ENCODE results near the gene MMRN2. TPM values are rescaled to one million over a fixed set of nuclear protein-coding genes. Genes with fewer than 3 reads are reported as not detected.
"Not testable (repeated sequence)": the region's sequence is repeated elsewhere in the genome, so short reads cannot be mapped to it uniquely, and the experiment has no call there.

MMRN2 gene
- total RNA-seq (2021; fragmentation: NEBNext Ultra II Directional; extraction: Animal tissue kit (Norgen Biotek cat#: 25700)), result 1 to 10 TPM in 3 of 6 experiments, under 1 TPM in 3; 0.66 to 1.5 (median 1.2) TPM
- long read RNA-seq, result 0 reads

GRCh38 chr10:86957471-86958115 is at the start of gene MMRN2:
Gene MMRN2 (minus strand): TSS chr10:86957615. CDS start chr10:86957541, 74 bp downstream.
- peak within 1 kb of the TSS; percentile 49; the same call in 1 of the 2 replicates for H3K27ac Mint-ChIP-seq
- H3K4me1 Mint-ChIP-seq (ENCODE audit: low read depth), result peaks cover 45% of the 10 kb centered on the region
- no peak within 1 kb of the TSS for H3K4me3 Mint-ChIP-seq

GRCh38 chr10:87007124-87007523 is 49.7 kb upstream of the MMRN2 start:
- not testable (repeated sequence) for H3K27me3 Mint-ChIP-seq (ENCODE audit: insufficient read depth); H3K36me3 Mint-ChIP-seq (ENCODE audit: low read depth); H3K9me3 Mint-ChIP-seq; H3K27ac Mint-ChIP-seq; H3K4me3 Mint-ChIP-seq
- DNase-seq, result peak; percentile 28
- peaks cover 11% of the 10 kb centered on the region for H3K4me1 Mint-ChIP-seq (ENCODE audit: low read depth)

More at GRCh38 chr10:86957471-86958115, at the start of gene MMRN2:
- peaks cover 4% of the 10 kb centered on the region for H3K9me3 Mint-ChIP-seq
- no peak for DNase-seq
- H3K36me3 Mint-ChIP-seq (ENCODE audit: low read depth), result peaks cover 4% of the 10 kb centered on the region; the same call in 1 of the 2 replicates
- H3K27me3 Mint-ChIP-seq (ENCODE audit: insufficient read depth), result no peaks in the 10 kb centered on the region; the same call in 1 of the 2 replicates
- no peak for TF ChIP-seq CTCF (IDR thresholded peaks at IDR 0.05)

- Mint-ChIP-seq H3K36me3 (ENCODE audit: low read depth) (no peaks in the 10 kb centered on the region), H3K27me3 (ENCODE audit: insufficient read depth) (peaks cover 1% of the 10 kb centered on the region; the same call in 1 of the 2 replicates), H3K27ac (no peak overlapping the region), H3K4me3 (no peak overlapping the region), H3K9me3 (no peaks in the 10 kb centered on the region), H3K4me1 (ENCODE audit: low read depth) (peaks cover 11% of the 10 kb centered on the region)
- DNase-seq, result no peak
- TF ChIP-seq CTCF (IDR thresholded peaks at IDR 0.05), result no peak
Observed at GRCh38 chr10:87000491-87000890, 43.1 kb upstream of the MMRN2 start.

GRCh38 chr10:86999802-87000403 is 42.5 kb upstream of the MMRN2 start:
- not testable (repeated sequence) for H3K9me3 Mint-ChIP-seq; H3K4me3 Mint-ChIP-seq; DNase-seq; H3K27ac Mint-ChIP-seq; H3K36me3 Mint-ChIP-seq (ENCODE audit: low read depth); H3K27me3 Mint-ChIP-seq (ENCODE audit: insufficient read depth)
- peaks cover 11% of the 10 kb centered on the region for H3K4me1 Mint-ChIP-seq (ENCODE audit: low read depth)

- Mint-ChIP-seq H3K4me1 (ENCODE audit: low read depth) (peaks cover 12% of the 10 kb centered on the region), H3K36me3 (ENCODE audit: low read depth) (0 out of 2 replicates have a peak, but pooled peaks cover 3% of the 10 kb centered on the region), H3K27me3 (ENCODE audit: insufficient read depth) (peaks cover under 1% of the 10 kb centered on the region; the same call in 1 of the 2 replicates), H3K9me3 (no peaks in the 10 kb centered on the region), H3K27ac (peak overlapping the region; percentile 74), H3K4me3 (no peak overlapping the region)
- no peak for DNase-seq
- no peak for TF ChIP-seq CTCF (IDR thresholded peaks at IDR 0.05)
Observed at GRCh38 chr10:86992929-86993328, 35.5 kb upstream of the MMRN2 start.

GRCh38 chr10:86992456-86992855 is 35.0 kb upstream of the MMRN2 start:
- peak; percentile 22 for DNase-seq
- H3K27me3 Mint-ChIP-seq (ENCODE audit: insufficient read depth), result no peaks in the 10 kb centered on the region
- H3K9me3 Mint-ChIP-seq, result no peaks in the 10 kb centered on the region
- H3K36me3 Mint-ChIP-seq (ENCODE audit: low read depth), result 0 out of 2 replicates have a peak, but pooled peaks cover 3% of the 10 kb centered on the region
- peak overlapping the region; percentile 74 for H3K27ac Mint-ChIP-seq
- TF ChIP-seq CTCF (IDR thresholded peaks at IDR 0.05), result no peak
- no peak overlapping the region for H3K4me3 Mint-ChIP-seq
- peaks cover 12% of the 10 kb centered on the region for H3K4me1 Mint-ChIP-seq (ENCODE audit: low read depth)

GRCh38 chr10:86991362-86991761 is 33.9 kb upstream of the MMRN2 start:
- not testable (repeated sequence) for H3K36me3 Mint-ChIP-seq (ENCODE audit: low read depth); H3K9me3 Mint-ChIP-seq; H3K4me3 Mint-ChIP-seq; H3K27ac Mint-ChIP-seq; H3K27me3 Mint-ChIP-seq (ENCODE audit: insufficient read depth); DNase-seq
- H3K4me1 Mint-ChIP-seq (ENCODE audit: low read depth), result peaks cover 12% of the 10 kb centered on the region

Data from HFFc6 (cell line).